HEK293 (cell line): ENCODE measurements around the gene ADGRD1.

Source experiments
- CTCF ChIP-seq: fragments of 450-650 bp; formaldehyde crosslinking; IDR thresholded peaks from 2 replicates; pipeline ENCODE4 v1.5.1; 2016; ENCODE audit warnings: missing biosample characterization, missing genetic modification characterization
- EGR2 ChIP-seq: fragments of 450-650 bp; formaldehyde crosslinking; IDR thresholded peaks from 2 replicates; pipeline ENCODE4 v1.5.1; 2016; ENCODE audit warnings: low read depth, missing biosample characterization, missing genetic modification characterization
- GLIS1 ChIP-seq: fragments of 450-650 bp; formaldehyde crosslinking; IDR thresholded peaks from 2 replicates; pipeline ENCODE4 v1.5.1; 2016; ENCODE audit warnings: missing biosample characterization, missing genetic modification characterization
- HOXD13 ChIP-seq: sonication (generic); formaldehyde crosslinking; IDR thresholded peaks from 2 replicates; pipeline ENCODE4 v1.8.0; 2022; ENCODE audit warnings: missing genetic modification reagents, borderline replicate concordance
- KLF1 ChIP-seq: fragments of 450-650 bp; formaldehyde crosslinking; IDR thresholded peaks from 2 replicates; pipeline ENCODE4 v1.5.1; 2016; ENCODE audit warnings: missing biosample characterization, missing genetic modification characterization
- KLF16 ChIP-seq: fragments of 450-650 bp; formaldehyde crosslinking; IDR thresholded peaks from 2 replicates; pipeline ENCODE4 v1.5.1; 2017; ENCODE audit warnings: missing biosample characterization, missing genetic modification characterization
- MYNN ChIP-seq: fragments of 450-650 bp; formaldehyde crosslinking; IDR thresholded peaks from 2 replicates; pipeline ENCODE4 v1.5.1; 2016; ENCODE audit warnings: missing biosample characterization, missing genetic modification characterization, borderline replicate concordance
- OVOL3 ChIP-seq: fragments of 450-650 bp; formaldehyde crosslinking; IDR thresholded peaks from 2 replicates; pipeline ENCODE4 v1.5.1; 2016; ENCODE audit warnings: missing biosample characterization, missing genetic modification characterization
- REST ChIP-seq: fragments of 450-650 bp; formaldehyde crosslinking; IDR thresholded peaks from 2 replicates; pipeline ENCODE4 v1.5.1; 2016; ENCODE audit warnings: missing biosample characterization, missing genetic modification characterization
- SCRT1 ChIP-seq: fragments of 450-650 bp; formaldehyde crosslinking; IDR thresholded peaks from 2 replicates; pipeline ENCODE4 v1.5.1; 2016; ENCODE audit warnings: missing biosample characterization, missing genetic modification characterization, borderline replicate concordance
- SP7 ChIP-seq: fragments of 450-650 bp; formaldehyde crosslinking; IDR thresholded peaks from 2 replicates; pipeline ENCODE4 v1.5.1; 2016; ENCODE audit warnings: missing biosample characterization, missing genetic modification characterization
- YY2 ChIP-seq: fragments of 450-650 bp; formaldehyde crosslinking; IDR thresholded peaks from 2 replicates; pipeline ENCODE4 v1.5.1; 2016; ENCODE audit warnings: missing biosample characterization, missing genetic modification characterization
- ZBTB11 ChIP-seq: fragments of 450-650 bp; formaldehyde crosslinking; conservative IDR thresholded peaks from 2 replicates; pipeline ENCODE4 v1.5.1; 2016; ENCODE audit warnings: low read depth, missing biosample characterization, missing genetic modification characterization
- ZBTB48 ChIP-seq: fragments of 450-650 bp; formaldehyde crosslinking; IDR thresholded peaks from 2 replicates; pipeline ENCODE4 v1.5.1; 2016; ENCODE audit warnings: missing biosample characterization, missing genetic modification characterization
- ZNF112 ChIP-seq: fragments of 450-650 bp; formaldehyde crosslinking; IDR thresholded peaks from 2 replicates; pipeline ENCODE4 v1.5.0; 2017; ENCODE audit warnings: missing biosample characterization, missing genetic modification characterization
- ZNF114 ChIP-seq: fragments of 450-650 bp; formaldehyde crosslinking; IDR thresholded peaks from 2 replicates; pipeline ENCODE4 v1.5.0; 2017; ENCODE audit warnings: missing biosample characterization, missing genetic modification characterization
- ZNF175 ChIP-seq: fragments of 450-650 bp; formaldehyde crosslinking; IDR thresholded peaks from 2 replicates; pipeline ENCODE4 v1.5.1; 2016; ENCODE audit warnings: missing biosample characterization, missing genetic modification characterization
- ZNF221 ChIP-seq: fragments of 450-650 bp; formaldehyde crosslinking; IDR thresholded peaks from 2 replicates; pipeline ENCODE4 v1.5.1; 2017; ENCODE audit warnings: missing biosample characterization, missing genetic modification characterization, borderline replicate concordance
- ZNF223 ChIP-seq: fragments of 450-650 bp; formaldehyde crosslinking; IDR thresholded peaks from 2 replicates; pipeline ENCODE4 v1.5.1; 2016; ENCODE audit warnings: missing biosample characterization, missing genetic modification characterization
- ZNF37A ChIP-seq: fragments of 450-650 bp; IDR thresholded peaks from 2 replicates; pipeline ENCODE4 v1.5.1; 2018; ENCODE audit warnings: missing biosample characterization, missing genetic modification characterization
- ZNF404 ChIP-seq: fragments of 450-650 bp; formaldehyde crosslinking; IDR thresholded peaks from 2 replicates; pipeline ENCODE4 v1.5.1; 2017; ENCODE audit warnings: missing biosample characterization, missing genetic modification characterization
- ZNF449 ChIP-seq: fragments of 450-650 bp; formaldehyde crosslinking; IDR thresholded peaks from 2 replicates; pipeline ENCODE4 v1.5.1; 2017; ENCODE audit warnings: missing biosample characterization, mild to moderate bottlenecking, missing genetic modification characterization, moderate library complexity
- ZNF555 ChIP-seq: fragments of 450-650 bp; formaldehyde crosslinking; conservative IDR thresholded peaks from 2 replicates; pipeline ENCODE4 v1.5.1; 2017; ENCODE audit warnings: missing biosample characterization, mild to moderate bottlenecking, missing genetic modification characterization, inconsistent platforms
- ZNF571 ChIP-seq: fragments of 450-650 bp; formaldehyde crosslinking; IDR thresholded peaks from 2 replicates; pipeline ENCODE4 v1.5.0; 2017; ENCODE audit warnings: missing biosample characterization, missing genetic modification characterization
- ZNF580 ChIP-seq: fragments of 450-650 bp; formaldehyde crosslinking; IDR thresholded peaks from 2 replicates; pipeline ENCODE4 v1.5.1; 2016; ENCODE audit warnings: missing biosample characterization, missing genetic modification characterization
- ZNF645 ChIP-seq: fragments of 450-650 bp; formaldehyde crosslinking; IDR thresholded peaks from 2 replicates; pipeline ENCODE4; 2016; ENCODE audit warnings: missing biosample characterization, missing genetic modification characterization
- ZNF654 ChIP-seq: fragments of 450-650 bp; formaldehyde crosslinking; IDR thresholded peaks from 2 replicates; pipeline ENCODE4 v1.5.1; 2016; ENCODE audit warnings: low read depth, missing biosample characterization, missing genetic modification characterization
- ZNF670 ChIP-seq: fragments of 450-650 bp; formaldehyde crosslinking; IDR thresholded peaks from 2 replicates; pipeline ENCODE4 v1.5.1; 2016; ENCODE audit warnings: missing biosample characterization, missing genetic modification characterization, low read depth
- ZNF776 ChIP-seq: fragments of 450-650 bp; formaldehyde crosslinking; IDR thresholded peaks from 2 replicates; pipeline ENCODE4 v1.5.0; 2017; ENCODE audit warnings: missing biosample characterization, missing genetic modification characterization, borderline replicate concordance

The ADGRD1 gene

GRCh38 chr12:131104463-131105350 lies 151.0 kb downstream of the ADGRD1 start (continued):
- TF ChIP-seq ZNF449 (no peak), ZNF404 (tag by site-specific recombination) (no peak), ZNF175 (no peak), SP7 (no peak), ZNF645 (tag by site-specific recombination) (no peak), KLF16 (tag by site-specific recombination) (no peak), ZNF114 (tag by site-specific recombination) (no peak), ZNF112 (tag by site-specific recombination) (no peak), ZBTB11 (tag by site-specific recombination) (no peak), ZNF555 (tag by site-specific recombination) (no peak), ZNF654 (tag by site-specific recombination) (peak; percentile 79), ZNF776 (no peak), ZNF221 (no peak), OVOL3 (tag by site-specific recombination) (no peak), CTCF (tag by site-specific recombination) (peak; percentile 95), MYNN (no peak), ZNF223 (tag by site-specific recombination) (peak; percentile 20; the same call in 1 of the 2 replicates), ZNF571 (no peak), ZBTB48 (tag by site-specific recombination) (no peak), KLF1 (tag by site-specific recombination) (no peak), ZNF37A (tag by site-specific recombination) (no peak), GLIS1 (tag by site-specific recombination) (peak; percentile 18; the same call in 1 of the 2 replicates), ZNF580 (no peak), REST (no peak), YY2 (tag by site-specific recombination) (no peak), HOXD13 (CRISPR knock-in tag) (no peak), SCRT1 (tag by site-specific recombination) (no peak), ZNF670 (tag by site-specific recombination) (no peak), EGR2 (tag by site-specific recombination) (peak; percentile 30; the same call in 1 of the 2 replicates)
